ENCODE data around the gene ARSG.
"Not testable (repeated sequence)": the region's sequence is repeated elsewhere in the genome, so short reads cannot be mapped to it uniquely, and the experiment has no call there.

Gene ARSG

GRCh38 chr17:68398691-68399637 is 107.7 kb downstream of the ARSG start:
- no peak for DNase-seq (ENCODE audit: low read depth)

GRCh38 chr17:68399638-68400403 is 108.5 kb downstream of the ARSG start:
- no peak for DNase-seq (ENCODE audit: low read depth)

GRCh38 chr17:68400404-68400735 is 109.1 kb downstream of the ARSG start:
- DNase-seq (ENCODE audit: low read depth): no peak

GRCh38 chr17:68401288-68401687 is 110.0 kb downstream of the ARSG start:
- no peak for DNase-seq (ENCODE audit: low read depth)

- DNase-seq (ENCODE audit: low read depth): no peak
These were observed 111.8 kb downstream of the ARSG start for GRCh38 chr17:68403122-68403521.

GRCh38 chr17:68403837-68404236 is 112.5 kb downstream of the ARSG start:
- DNase-seq (ENCODE audit: low read depth): not testable (repeated sequence)

GRCh38 chr17:68407656-68408055 is 116.4 kb downstream of the ARSG start:
- DNase-seq (ENCODE audit: low read depth): not testable (repeated sequence)

GRCh38 chr17:68413597-68414560 is 122.6 kb downstream of the ARSG start:
- not testable (repeated sequence) for DNase-seq (ENCODE audit: low read depth)

- not testable (repeated sequence) for DNase-seq (ENCODE audit: low read depth)
These were observed 123.6 kb downstream of the ARSG start for GRCh38 chr17:68414901-68415300.

GRCh38 chr17:68417317-68417716 is 126.0 kb downstream of the ARSG start:
- DNase-seq (ENCODE audit: low read depth): no peak

- no peak for DNase-seq (ENCODE audit: low read depth)
These were observed 127.6 kb downstream of the ARSG start for GRCh38 chr17:68418876-68419275.

GRCh38 chr17:68420065-68420464 is 128.8 kb downstream of the ARSG start:
- no peak for DNase-seq (ENCODE audit: low read depth)

- no peak for DNase-seq (ENCODE audit: low read depth)
These were observed 130.2 kb downstream of the ARSG start for GRCh38 chr17:68421486-68421885.

GRCh38 chr17:68422821-68423220 is 131.5 kb downstream of the ARSG start:
- DNase-seq (ENCODE audit: low read depth): no peak

GRCh38 chr17:68423251-68423650 is 132.0 kb downstream of the ARSG start:
- no peak for DNase-seq (ENCODE audit: low read depth)

GRCh38 chr17:68424203-68424602 is 132.9 kb downstream of the ARSG start:
- no peak for DNase-seq (ENCODE audit: low read depth)

- no peak for DNase-seq (ENCODE audit: low read depth)
These were observed 133.6 kb downstream of the ARSG start for GRCh38 chr17:68424861-68425260.

- no peak for DNase-seq (ENCODE audit: low read depth)
These were observed 134.7 kb downstream of the ARSG start for GRCh38 chr17:68425979-68426378.

- DNase-seq (ENCODE audit: low read depth): no peak
These were observed 136.3 kb downstream of the ARSG start for GRCh38 chr17:68427575-68427974.

GRCh38 chr17:68428498-68429172 is 137.3 kb downstream of the ARSG start:
- no peak for DNase-seq (ENCODE audit: low read depth)

- DNase-seq (ENCODE audit: low read depth): no peak
These were observed 138.6 kb downstream of the ARSG start for GRCh38 chr17:68429881-68430280.

All from stimulated activated CD8-positive, alpha-beta memory T cell treated with anti-CD3 and anti-CD28 coated beads, Interleukin-15, amount 100 ng/mL, for 1 hour (primary cell).